GM18505 (cell line): ENCODE data around the gene CELF6.

ENCODE experiments used
- ATAC-seq: cut with Tn5 transposase; IDR thresholded peaks from one replicate; pipeline ENCODE4 v1.9.1; 2021; ENCODE audit not compliant: unreplicated experiment
- POLR2A ChIP-seq: IDR thresholded peaks from 4 replicates; pipeline ENCODE4 v1.6.1; 2011; ENCODE audit warnings: borderline replicate concordance; ENCODE audit not compliant: insufficient read depth, insufficient read length; ENCODE audit errors: extremely low read depth

Gene CELF6

GRCh38 chr15:72235298-72235697, 84.7 kb downstream of the CELF6 start:
- TF ChIP-seq POLR2A: no peak

More at GRCh38 chr15:72235298-72235697, 84.7 kb downstream of the CELF6 start:
- ATAC-seq: no peak
